IPS-18c (cell line): Measurements from ENCODE around the gene FOXJ3.
"Not testable (repeated sequence)": the region's sequence is repeated elsewhere in the genome, so short reads cannot be mapped to it uniquely, and the experiment has no call there.

ENCODE experiments used
- H3K4me3 ChIP-seq: 2 replicates; pipeline ENCODE4 v1.7.0; 2013; ENCODE audit warnings: low read depth, mild to moderate bottlenecking, low read length, moderate library complexity; ENCODE audit not compliant: insufficient read depth
- H3K9me3 ChIP-seq: one replicate; pipeline ENCODE4 v1.6.1; 2013; ENCODE audit warnings: mild to moderate bottlenecking, low read length, moderate library complexity; ENCODE audit not compliant: control insufficient read depth, insufficient read depth

Gene FOXJ3

GRCh38 chr1:42231253-42231652, 103.8 kb downstream of the FOXJ3 start:
- no peak overlapping the region for H3K4me3 ChIP-seq
- H3K9me3 ChIP-seq = peaks cover 10% of the 10 kb centered on the region

- Histone ChIP-seq H3K4me3 (no peak overlapping the region), H3K9me3 (no peaks in the 10 kb centered on the region)
Measured at GRCh38 chr1:42228938-42229337, 106.1 kb downstream of the FOXJ3 start.

- Histone ChIP-seq H3K4me3 (no peak overlapping the region), H3K9me3 (no peaks in the 10 kb centered on the region)
Measured at GRCh38 chr1:42223036-42223435, 112.0 kb downstream of the FOXJ3 start.

- no peak overlapping the region for H3K4me3 ChIP-seq
- no peaks in the 10 kb centered on the region for H3K9me3 ChIP-seq
Measured at GRCh38 chr1:42221952-42222606, 113.0 kb downstream of the FOXJ3 start.

- Histone ChIP-seq H3K4me3 (no peak overlapping the region), H3K9me3 (no peaks in the 10 kb centered on the region)
Measured at GRCh38 chr1:42221456-42221855, 113.6 kb downstream of the FOXJ3 start.

DNA sequence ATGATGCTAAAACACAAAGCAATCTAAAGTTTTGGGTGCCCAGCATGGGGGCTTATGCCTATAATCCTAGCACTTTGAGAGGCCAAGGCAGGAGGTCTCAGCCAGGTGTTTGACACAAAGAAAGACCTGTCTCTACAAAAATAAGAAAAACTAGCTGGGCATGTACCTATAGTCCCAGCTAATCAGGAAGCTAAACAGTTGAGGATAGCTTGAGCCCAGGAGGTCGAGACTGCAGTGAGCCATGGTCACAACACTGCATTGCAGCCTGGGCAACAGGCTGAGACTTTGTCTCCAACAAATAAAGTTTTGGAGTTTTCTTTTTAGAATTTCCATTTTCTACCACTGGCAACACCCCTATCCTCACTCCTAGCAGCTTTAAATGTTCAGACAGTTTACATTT, 115.4 kb downstream of the FOXJ3 start:
- Histone ChIP-seq H3K9me3 (no peaks in the 10 kb centered on the region), H3K4me3 (no peak overlapping the region)

GRCh38 chr1:42214447-42214871, 120.6 kb downstream of the FOXJ3 start:
- Histone ChIP-seq H3K9me3 (no peaks in the 10 kb centered on the region), H3K4me3 (no peak overlapping the region)

- Histone ChIP-seq H3K4me3 (no peak overlapping the region), H3K9me3 (no peaks in the 10 kb centered on the region)
Measured at GRCh38 chr1:42211224-42211623, 123.8 kb downstream of the FOXJ3 start.

DNA sequence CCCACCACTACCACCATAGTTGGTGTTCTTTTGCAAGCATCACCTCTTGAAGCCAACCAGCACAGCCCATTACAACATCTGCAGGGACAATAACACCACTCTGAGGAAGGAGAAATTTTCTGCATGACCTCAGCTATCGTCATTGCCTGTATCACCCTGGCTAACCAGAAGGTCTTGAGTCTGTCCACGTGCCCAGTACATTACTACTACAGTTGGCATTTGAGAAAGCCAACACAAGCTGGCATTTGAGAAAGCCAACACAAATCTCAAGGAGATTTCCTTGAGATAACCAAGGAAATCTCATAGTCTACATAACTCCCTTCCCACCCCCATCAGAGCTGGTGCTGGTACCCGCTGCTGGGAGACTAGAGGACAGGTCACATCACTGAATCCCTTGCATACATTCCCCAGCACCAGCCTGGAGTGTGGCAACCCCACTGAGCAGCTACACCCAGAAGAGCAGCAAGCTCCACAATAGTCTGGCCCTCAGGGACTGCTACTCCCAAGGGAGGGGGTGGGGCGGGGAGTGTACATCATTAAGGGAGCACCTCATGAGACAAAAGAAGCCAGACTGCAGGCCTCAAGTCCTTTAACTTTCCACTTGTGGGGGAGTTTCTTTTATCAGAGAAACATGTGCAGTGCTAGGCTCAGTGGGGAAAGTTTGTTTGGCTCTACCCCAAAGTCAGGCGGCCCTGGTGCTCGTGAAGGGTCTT, 124.5 kb downstream of the FOXJ3 start:
- Histone ChIP-seq H3K9me3 (no peaks in the 10 kb centered on the region), H3K4me3 (no peak overlapping the region)

DNA sequence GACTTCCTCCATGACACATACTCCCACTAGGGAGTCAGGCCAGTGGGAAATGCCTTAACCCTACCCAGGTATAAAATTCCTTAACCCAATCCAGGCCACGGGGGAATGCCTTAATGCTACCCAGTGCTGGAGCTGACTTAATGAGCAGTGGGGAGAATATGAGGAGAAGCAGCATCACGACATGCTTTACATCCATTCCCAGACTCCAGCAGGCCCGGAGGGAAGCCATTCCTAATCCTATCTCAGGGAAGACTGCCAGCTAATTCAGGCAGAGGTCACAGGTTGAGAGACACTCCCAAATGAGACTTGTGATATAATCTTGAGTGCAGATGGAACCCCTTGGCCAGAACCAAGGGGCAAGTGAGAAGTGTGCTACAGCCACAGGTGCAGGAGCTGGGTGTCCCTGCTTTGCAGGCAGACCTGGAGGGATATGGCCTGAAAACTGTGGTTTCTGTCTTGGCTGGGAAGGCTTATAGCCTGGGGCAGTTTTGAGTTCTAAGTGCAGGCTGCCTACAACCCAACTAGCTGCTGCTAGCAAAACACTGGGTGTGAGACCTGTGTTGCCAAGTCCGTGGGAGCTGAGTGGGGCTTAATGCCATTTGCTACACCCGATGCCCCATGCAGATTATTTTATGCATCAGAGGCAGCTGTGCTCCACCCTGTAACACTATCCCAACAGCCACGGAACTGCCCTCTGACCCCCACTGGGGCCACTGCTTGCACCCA, 125.3 kb downstream of the FOXJ3 start:
- Histone ChIP-seq H3K9me3 (no peaks in the 10 kb centered on the region), H3K4me3 (no peak overlapping the region)

DNA sequence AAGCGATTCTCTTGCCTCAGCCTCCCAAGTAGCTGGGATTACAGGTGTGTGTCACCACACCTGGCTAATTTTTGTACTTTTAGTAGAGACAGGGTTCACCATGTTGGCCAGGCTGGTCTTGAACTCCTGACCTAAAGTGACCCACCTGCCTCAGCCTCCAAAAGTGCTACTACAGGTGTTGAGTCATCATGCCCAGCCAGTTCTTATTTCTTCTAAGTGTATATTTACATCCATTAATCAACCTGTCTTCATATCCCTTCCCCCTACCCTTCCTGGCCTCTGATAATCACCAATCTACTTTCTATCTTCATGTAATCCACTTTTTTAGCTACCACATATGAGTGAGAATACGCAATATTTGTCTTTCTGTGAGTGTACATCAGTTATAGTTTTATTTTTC, 128.1 kb downstream of the FOXJ3 start:
- not testable (repeated sequence) for H3K9me3 ChIP-seq, H3K4me3 ChIP-seq

DNA sequence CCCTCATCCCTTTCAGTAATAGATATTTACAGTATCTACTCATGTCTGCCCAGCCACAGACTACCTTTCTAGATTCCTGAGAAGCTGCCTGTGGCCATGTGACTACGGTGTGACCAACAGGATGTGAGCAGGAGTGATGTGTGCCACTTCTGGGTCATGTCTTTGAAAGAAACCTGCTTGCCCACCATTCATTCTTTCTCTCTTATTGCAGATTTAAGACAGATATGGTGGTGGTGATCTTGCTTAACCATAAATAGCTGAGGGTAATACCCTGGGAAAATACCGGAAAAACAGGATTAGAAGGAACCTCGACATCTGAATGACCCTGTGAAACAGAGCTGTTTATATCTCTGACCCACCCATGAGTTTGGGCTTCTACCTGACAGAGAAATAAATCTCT, 128.9 kb downstream of the FOXJ3 start:
- no peak overlapping the region for H3K4me3 ChIP-seq
- no peaks in the 10 kb centered on the region for H3K9me3 ChIP-seq

- Histone ChIP-seq H3K9me3 (no peaks in the 10 kb centered on the region), H3K4me3 (no peak overlapping the region)
Measured at GRCh38 chr1:42201986-42202385, 133.0 kb downstream of the FOXJ3 start.

DNA sequence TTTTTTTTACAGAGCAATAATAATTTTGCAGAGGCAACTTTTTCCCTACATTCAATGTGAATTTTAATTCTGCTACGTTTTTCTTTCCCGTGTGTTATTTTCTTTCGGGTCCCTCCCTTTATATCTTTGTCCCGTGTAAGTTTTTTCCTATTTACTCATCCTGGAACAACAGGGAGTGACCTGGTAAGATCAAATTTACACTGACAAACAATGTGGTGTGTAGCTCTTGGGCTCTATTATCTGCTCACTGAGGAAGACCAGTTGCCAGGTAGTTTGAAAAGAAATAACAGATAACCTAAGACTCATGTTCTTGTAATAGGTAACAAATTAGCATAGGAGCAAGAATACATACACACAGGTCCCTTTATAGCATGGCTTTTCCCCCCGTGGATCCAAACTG, 136.8 kb downstream of the FOXJ3 start:
- H3K9me3 ChIP-seq = no peaks in the 10 kb centered on the region
- H3K4me3 ChIP-seq = no peak overlapping the region

GRCh38 chr1:42195841-42196240, 139.2 kb downstream of the FOXJ3 start:
- peaks cover 2% of the 10 kb centered on the region for H3K9me3 ChIP-seq
- H3K4me3 ChIP-seq = no peak overlapping the region

GRCh38 chr1:42192106-42192505, 142.9 kb downstream of the FOXJ3 start:
- peaks cover 2% of the 10 kb centered on the region for H3K9me3 ChIP-seq
- no peak overlapping the region for H3K4me3 ChIP-seq

GRCh38 chr1:42191319-42191718, 143.7 kb downstream of the FOXJ3 start:
- H3K9me3 ChIP-seq = peaks cover 2% of the 10 kb centered on the region

More at GRCh38 chr1:42191319-42191718, 143.7 kb downstream of the FOXJ3 start:
- H3K4me3 ChIP-seq = no peak overlapping the region
